ENCODE data around the gene CLINT1. TPM values are rescaled to one million over a fixed set of nuclear protein-coding genes. Genes with fewer than 3 reads are reported as not detected.

CLINT1 gene
- total and polyA plus RNA-seq, 9 of the 15 experiments (the other 6 are each of a cell fraction or from before 2014, with no cell fraction given), result 23.6 to 125 (median 71.4) TPM

- Histone ChIP-seq H3K79me2 (ENCODE audit: control insufficient read depth, insufficient read depth, low read length) (peaks cover 87% of the 10 kb centered on the region), H3K27me3 (ENCODE audit: control insufficient read depth in 2 of 2, insufficient read depth in 2 of 2, low read length in 2 of 2) (no peaks in the 10 kb centered on the region), H3K4me2 (ENCODE audit: insufficient read depth, low read length) (no peak overlapping the region), H3K9ac (ENCODE audit: insufficient read depth in 1 of 2, low read depth in 2 of 2, low read length in 2 of 2) (no peak overlapping the region), H3K36me3 (ENCODE audit: control insufficient read depth, insufficient read depth, low read length) (peaks cover 2% of the 10 kb centered on the region; the same call in 2 of the 3 replicates), H3K4me3 (no peak overlapping the region), H3K9me3 (replicated peaks; ENCODE audit: control insufficient read depth, insufficient read depth, low read depth, low read length) (no peaks in the 10 kb centered on the region), H2AFZ (ENCODE audit: low read depth, low read length) (no peak overlapping the region), H4K20me1 (replicated peaks; ENCODE audit: control insufficient read depth, insufficient read depth, low read length) (peaks cover 3% of the 10 kb centered on the region; the same call in 1 of the 2 replicates), H3K27ac (ENCODE audit: extremely low read depth, low read depth, low read length) (no peak overlapping the region), H3K4me1 (replicated peaks in 1 of 2; ENCODE audit: control insufficient read depth in 2 of 2, insufficient read depth in 2 of 2, low read length in 2 of 2) (peaks cover 3 to 13% of the 10 kb centered on the region in 2 experiments; a peak in 3 of 5 replicates), H3K9me1 (ENCODE audit: control insufficient read depth, insufficient read depth, low read length) (no peaks in the 10 kb centered on the region)
- BruUV-seq (replicated peaks), result no TSS peak
- FAIRE-seq (no peak), ATAC-seq (peak; percentile 52), DNase-seq (ENCODE audit: extremely low read depth in 1 of 4, low spot score in 3 of 4) (no peak)
- CTCF ChIA-PET (ENCODE audit: low intra/inter-chr PET ratio), result no interaction called here
- peak; percentile 73 for TF ChIP-seq ZNF316 (IDR thresholded peaks at IDR 0.05)
- no peak for TF ChIP-seq ZNF146 (CRISPR knock-in tag; IDR thresholded peaks at IDR 0.05; ENCODE audit: unreplicated experiment)
- TF ChIP-seq IFI16 (CRISPR knock-in tag; IDR thresholded peaks at IDR 0.05), result no peak
- TF ChIP-seq ATF1 (CRISPR knock-in tag; IDR thresholded peaks at IDR 0.05), result no peak
- TF ChIP-seq ATF1 (tag; IDR thresholded peaks at IDR 0.05), result no peak
- TF ChIP-seq MAFF (IDR thresholded peaks at IDR 0.05; ENCODE audit: low read length), result peak; percentile 35; the same call in 1 of the 2 replicates
- no peak for TF ChIP-seq ZNF717 (CRISPR knock-in tag; IDR thresholded peaks at IDR 0.05)
- TF ChIP-seq TBP (optimal IDR thresholded peaks at IDR 0.05; ENCODE audit: low read depth, low read length), result no peak
- TF ChIP-seq C11orf30 (IDR thresholded peaks at IDR 0.05; ENCODE audit: low read depth), result peak; percentile 70; the same call in 1 of the 2 replicates
- TF ChIP-seq RAD21 (CRISPR knock-in tag; conservative IDR thresholded peaks at IDR 0.05 in 1 of 2, IDR thresholded peaks at IDR 0.05 in 1 of 2), result no peak
- intact Hi-C loops (cut with micrococcal nuclease) (no loop called here), in situ Hi-C loops (cut with MboI) (no loop called here)
- 33% methylated on average over 8 of the region's 8 CpGs for WGBS (ENCODE audit: insufficient coverage, low coverage, missing lambda C conversion rate)
- POLR2A ChIA-PET, result interaction anchor here (0.7 to 0.9 kb wide), 4 partner anchors 14 to 474 kb away, joined by 3 to 4 read pairs (median 4); partner anchors contain the start of gene CLINT1
These were observed 30.6 kb downstream of the CLINT1 start for GRCh38 chr5:157828105-157828943.

Measured in K562 (cell line).